ENCODE measurements around the gene ELOVL6. TPM values are rescaled to one million over a fixed set of nuclear protein-coding genes. Genes with fewer than 3 reads are reported as not detected.
"Not testable (repeated sequence)": the region's sequence is repeated elsewhere in the genome, so short reads cannot be mapped to it uniquely, and the experiment has no call there.

Gene ELOVL6, protein sequence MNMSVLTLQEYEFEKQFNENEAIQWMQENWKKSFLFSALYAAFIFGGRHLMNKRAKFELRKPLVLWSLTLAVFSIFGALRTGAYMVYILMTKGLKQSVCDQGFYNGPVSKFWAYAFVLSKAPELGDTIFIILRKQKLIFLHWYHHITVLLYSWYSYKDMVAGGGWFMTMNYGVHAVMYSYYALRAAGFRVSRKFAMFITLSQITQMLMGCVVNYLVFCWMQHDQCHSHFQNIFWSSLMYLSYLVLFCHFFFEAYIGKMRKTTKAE
- 25.8 and 28.8 TPM in 2 replicates for total RNA-seq

DNA sequence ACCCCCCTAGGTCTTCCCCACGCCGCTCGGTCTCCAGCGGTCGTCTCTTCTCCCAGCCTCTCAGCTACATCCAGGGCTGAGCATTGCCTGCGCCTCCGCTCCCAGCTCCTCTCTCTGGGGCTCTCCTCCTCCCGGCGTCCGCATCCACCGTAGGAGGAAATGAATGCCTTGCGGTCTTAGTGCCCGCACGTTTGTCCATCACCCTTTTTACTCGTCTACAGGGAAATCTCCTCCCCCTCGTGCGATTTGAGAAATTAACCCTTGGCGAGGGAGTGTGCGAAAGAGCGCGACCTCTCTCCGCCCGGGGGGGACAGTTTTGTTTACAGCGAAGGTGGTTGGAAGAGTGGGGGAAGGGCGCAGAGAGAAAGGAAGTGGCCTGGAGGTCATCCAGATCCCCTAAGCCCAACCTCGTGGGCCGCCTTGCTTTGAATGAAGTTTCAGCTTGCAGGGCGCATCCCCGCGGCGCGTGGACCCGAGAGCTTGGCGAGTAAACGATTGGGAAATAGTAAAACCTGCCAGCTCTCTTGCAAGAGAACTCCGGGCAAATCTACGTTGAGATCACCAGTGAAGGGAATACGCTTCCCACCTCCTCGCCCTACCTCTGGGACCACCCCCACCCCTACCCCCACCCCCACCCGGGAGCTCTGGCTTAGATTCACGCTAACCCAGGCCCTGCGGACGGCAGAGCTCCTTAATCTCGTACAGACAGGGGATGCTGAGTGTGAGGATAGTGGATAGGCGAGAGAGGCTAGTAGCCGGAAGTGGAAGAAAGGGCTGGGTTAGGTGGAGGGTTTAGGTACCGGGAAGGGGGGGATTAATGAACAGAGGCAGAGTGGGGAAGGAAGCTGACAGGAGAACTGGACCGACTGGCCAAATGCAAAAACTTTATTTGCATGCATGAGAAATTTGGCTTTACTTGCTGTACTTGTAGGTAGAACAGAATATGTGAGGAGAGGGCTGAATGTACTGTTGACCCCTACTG, at the start of gene ELOVL6:
Gene ELOVL6, minus strand, starts transcription at position 181 of the 982 bp plus-strand sequence. CDS start 280 bp downstream, outside the sequence.
- intact Hi-C loops (cut with micrococcal nuclease): loop anchor here (1.0 to 5.0 kb wide), 4 partner anchors 13 to 319 kb away; no protein-coding TSS in a partner anchor

DNA sequence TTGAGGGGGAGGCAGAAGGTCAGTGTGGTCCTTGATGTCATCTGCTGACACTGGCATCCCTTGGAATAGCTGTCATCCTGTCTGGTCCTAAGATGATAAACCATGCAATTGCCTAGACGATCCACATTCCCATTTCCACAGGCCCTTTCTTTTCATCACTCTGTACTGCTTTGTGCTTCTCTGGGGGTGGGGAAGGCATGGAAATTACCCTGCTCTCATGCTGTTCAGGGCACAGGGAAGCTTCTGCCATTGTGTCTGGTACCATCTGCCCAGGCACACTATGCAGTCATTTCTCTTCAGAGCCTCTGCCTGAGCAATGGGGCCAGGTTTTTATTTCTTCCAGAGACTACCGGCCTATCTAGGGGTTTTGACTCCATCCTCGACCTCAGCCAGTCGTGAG, 49.7 kb upstream of the ELOVL6 start:
- intact Hi-C loops (cut with micrococcal nuclease): no loop called here

DNA sequence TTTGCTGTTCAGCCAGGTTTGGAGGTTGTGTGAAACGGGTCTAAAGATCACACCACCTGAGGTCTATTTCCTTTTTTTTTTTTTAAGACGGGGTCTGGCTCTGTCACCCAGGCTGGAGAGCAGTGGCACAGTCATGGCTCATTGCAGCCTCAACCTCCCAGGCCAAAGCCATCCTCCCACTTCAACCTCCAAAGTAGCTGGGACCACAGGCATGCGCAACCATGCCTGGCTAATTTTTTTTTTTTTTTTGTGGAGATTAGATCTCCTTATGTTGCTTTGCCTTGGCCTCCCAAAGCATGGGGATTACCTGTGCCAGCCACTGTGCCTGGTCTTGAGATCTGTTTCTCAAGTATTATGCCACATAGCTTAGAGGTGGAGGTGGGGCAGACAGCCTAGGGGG, 49.2 kb upstream of the ELOVL6 start:
- intact Hi-C loops (cut with micrococcal nuclease): no loop called here

DNA sequence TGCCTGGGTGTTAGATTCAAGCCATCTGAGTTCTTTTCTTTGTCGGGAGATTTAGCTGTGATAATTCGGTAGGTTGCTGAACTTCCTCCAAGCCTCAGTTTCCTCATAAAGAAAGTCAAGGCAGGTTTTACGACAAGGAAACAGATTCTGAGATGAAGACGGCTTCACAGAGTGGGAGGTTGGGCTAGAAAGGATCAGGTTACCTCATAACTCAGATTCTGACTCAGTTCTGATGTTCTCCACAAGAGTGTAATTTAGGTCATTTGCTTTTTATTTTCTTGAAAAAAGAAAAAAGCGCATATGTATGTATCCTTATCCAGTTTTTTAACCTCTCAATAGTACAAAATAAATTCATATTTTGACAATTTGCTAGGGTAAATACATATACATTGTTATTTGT, 47.2 kb upstream of the ELOVL6 start:
- intact Hi-C loops (cut with micrococcal nuclease): no loop called here

DNA sequence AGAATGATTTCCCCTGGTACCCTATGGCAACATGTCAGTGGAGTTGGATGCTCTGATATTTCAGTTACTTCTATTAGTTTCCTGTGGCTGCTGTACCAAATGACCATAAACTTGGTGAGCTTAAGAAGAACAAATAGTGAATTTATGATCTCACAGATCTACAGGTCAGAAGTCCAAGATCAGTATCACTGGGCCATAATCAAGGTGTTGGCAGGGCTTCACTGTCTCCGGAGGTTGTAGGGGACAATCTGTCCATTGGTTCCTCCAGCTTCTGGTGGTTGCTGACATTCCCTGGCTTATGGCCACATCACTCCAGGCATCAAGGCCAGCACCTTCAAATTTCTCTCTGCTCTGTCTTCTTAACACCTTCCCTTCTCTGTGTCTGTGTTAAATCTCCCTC, 37.9 kb upstream of the ELOVL6 start:
- intact Hi-C loops (cut with micrococcal nuclease): no loop called here

DNA sequence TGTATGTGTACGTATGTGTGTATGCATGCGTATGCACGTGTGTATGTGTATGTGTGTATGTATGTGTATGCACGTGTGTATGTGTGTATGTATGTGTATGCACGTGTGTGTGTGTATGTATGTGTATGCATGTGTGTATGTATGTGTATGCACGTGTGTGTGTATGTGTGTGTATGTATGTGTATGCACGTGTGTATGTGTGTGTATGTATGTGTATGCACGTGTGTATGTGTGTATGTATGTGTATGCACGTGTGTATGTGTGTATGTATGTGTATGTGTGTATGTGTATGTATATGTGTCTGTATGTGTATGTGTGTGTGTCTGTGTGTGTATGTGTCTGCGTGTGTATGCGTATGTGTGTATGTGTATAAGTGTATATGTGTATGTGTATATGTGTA, 35.2 kb upstream of the ELOVL6 start:
- intact Hi-C loops (cut with micrococcal nuclease): not testable (repeated sequence)

DNA sequence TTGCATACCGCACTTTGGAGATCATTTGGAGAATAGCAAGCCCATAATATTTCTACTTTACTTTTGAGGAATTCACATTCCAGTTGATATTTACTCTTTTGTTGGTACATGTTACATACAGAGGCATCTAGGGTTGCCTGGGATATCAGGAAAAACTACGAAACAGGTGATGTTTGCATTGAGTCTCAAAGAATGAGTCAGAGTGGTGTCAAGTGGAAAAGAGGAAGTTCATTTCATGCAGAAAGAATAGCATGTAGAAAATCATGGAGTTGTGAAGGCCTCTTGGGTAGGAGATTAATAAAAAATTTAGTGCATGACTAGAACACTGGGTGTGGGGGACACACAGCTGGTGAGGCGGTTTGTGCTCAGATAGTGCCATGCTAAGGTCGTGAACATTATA, 33.5 kb upstream of the ELOVL6 start:
- intact Hi-C loops (cut with micrococcal nuclease): no loop called here

DNA sequence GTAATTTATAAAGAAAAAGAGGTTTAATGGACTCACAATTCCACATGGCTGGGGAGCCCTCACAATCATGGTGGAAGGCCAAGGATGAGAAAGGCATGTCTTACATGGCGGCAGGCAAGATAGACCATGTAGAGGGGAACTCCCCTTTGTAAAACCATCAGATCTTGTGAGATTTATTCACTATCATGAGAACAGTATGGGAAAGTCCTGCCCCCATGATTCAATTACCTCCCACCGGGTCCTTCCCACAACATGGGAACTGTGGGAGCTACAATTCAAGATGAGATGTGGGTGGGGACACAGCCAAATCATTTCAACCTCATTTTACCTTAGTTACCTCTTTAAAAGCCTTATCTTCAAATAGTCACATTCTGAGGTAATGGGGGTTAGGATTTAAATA, 30.9 kb upstream of the ELOVL6 start:
- intact Hi-C loops (cut with micrococcal nuclease): no loop called here

DNA sequence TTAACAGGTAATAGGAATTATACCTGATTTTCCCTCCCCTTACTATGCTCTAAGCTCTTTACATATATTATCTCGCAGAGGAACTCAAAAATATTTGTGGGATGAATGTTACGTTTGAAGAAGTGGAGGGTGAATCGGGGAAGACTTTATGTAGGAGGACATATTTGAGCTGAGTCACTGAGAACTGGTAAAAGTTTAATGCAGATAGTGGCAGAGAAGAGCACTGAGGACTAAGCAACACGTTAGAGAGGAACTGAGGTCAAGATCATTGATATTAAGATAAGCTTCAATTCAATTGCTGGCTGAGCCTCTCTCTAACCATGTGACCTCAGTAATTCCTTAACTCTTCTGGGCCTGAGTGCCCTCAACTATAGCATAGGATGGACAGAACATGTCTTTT, 26.4 kb upstream of the ELOVL6 start:
- intact Hi-C loops (cut with micrococcal nuclease): no loop called here

DNA sequence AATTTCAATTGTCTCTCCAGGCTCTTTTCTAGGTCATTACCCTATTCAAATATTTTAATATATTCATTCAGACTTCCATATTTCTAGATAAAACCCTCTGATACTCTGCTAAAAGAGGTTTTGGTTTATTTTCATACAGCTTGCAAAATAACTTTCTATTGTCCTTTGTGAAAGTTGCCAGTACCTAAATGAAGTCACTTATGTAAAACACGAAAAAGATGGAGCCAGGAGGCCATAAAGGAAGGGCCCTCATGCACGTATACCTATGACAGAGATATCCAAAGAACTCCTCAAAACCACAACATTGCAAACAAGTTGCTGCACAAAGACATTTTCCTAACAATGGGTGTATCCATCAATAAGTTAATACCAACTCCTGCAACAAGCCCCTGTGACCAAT, 25.7 kb upstream of the ELOVL6 start:
- intact Hi-C loops (cut with micrococcal nuclease): no loop called here

DNA sequence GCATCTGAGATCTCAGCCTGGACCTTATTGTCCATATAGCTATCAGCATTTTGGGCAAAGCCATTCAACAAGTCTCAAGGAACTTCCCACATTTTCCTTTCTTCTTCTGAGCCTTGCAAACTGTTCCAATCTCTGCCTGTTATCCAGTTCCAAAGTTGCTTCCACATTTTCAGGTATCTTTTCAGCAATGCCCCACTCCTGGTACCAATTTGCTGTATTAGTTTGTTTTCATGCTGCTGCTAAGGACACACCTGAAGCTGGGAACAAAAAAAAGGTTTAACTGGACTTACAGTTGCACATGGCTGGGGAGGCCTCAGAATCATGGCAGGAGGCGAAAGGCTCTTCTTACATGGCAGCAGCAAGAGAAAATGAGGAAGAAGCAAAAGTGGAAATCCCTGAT, 20.5 kb upstream of the ELOVL6 start:
- intact Hi-C loops (cut with micrococcal nuclease): not testable (repeated sequence)

DNA sequence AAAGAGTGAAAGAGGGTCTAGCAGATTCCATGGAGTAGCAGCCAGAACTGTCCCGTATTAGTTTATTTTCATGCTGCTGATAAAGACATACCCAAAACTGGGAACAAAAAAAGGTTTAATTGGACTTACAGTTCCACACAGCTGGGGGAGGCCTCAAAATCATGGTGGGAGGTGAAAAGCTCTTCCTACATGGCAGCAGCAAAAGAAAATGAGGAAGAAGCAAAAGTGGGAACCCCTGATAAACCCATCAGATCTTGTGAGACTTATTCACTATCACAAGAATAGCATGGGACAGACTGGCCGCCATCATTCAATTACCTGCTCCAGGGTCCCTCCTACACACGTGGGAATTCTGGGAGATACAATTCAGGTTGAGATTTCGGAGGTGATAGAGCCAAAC, 18.8 kb upstream of the ELOVL6 start:
- intact Hi-C loops (cut with micrococcal nuclease): not testable (repeated sequence)

DNA sequence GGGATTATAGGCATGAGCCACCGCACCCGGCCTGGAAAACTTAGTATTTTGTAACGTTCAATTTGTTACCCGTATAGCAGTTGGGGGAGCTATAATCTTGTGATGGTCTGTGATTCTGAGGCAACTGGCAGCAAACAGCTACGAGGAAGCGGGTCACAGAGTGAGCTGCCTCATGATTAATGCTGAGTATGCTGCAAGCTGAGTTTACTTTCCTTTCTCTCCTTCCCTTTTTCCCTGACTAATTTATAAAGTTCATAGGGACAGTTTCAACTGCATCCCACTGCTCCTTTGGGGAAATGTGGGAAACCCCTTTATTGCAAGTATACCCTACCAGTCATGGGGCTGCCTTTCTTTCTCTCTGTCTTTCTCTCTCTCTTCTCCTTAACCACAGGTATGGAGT, 17.7 kb upstream of the ELOVL6 start:
- intact Hi-C loops (cut with micrococcal nuclease): no loop called here

DNA sequence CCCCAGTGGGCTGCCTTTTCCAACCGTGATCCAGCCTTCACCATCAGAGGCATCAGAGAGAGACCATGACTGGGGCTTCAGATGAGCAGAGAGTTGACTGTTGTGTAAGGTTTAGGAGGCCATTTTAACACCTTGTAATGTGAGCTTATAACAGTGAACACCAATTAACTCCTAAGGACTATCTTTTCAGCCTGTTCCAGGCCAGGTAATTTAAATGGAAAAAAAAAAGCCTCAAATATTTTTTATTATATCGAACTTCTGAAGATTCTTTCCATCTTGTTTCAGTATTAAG, 13.3 kb upstream of the ELOVL6 start:
- intact Hi-C loops (cut with micrococcal nuclease): loop anchor here (1.0 to 2.0 kb wide), 3 partner anchors 13 to 207 kb away; partner anchors contain the start of gene ELOVL6

DNA sequence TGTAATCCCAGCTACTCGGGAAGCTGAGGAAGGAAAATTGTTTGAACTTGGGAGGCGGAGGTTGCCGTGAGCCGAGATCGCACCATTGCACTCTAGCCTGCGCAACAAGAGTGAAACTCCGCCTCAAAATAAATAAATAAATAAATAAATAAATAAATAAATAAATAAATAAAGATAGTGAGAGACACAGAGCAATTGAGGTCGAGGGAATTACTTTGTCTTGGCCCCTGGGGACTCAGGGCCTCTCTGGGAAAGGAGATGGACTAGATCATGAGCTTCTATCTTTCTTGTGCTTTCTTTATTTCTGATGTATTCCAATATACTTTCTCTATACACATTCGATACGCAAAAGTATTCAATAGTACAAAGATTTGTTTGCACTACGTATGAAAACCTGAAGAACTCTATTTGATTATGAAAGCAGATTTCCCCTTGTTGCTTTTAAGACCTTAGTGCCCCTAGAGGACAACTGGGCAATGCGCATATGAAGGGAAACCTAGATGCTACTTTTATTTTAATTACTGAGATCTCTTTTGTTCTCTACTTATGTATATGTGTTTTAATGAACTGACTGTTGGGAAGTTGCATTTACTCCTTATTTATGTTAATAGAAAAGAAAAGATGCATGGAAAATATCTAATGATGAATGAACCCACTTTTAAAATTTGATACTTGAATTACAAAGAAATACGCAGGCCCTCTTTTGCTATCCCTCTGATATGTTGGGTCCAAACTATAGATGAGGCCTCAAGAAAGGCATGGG, 12.8 kb upstream of the ELOVL6 start:
- intact Hi-C loops (cut with micrococcal nuclease): loop anchor here (1.0 to 2.0 kb wide), 3 partner anchors 13 to 206 kb away; partner anchors contain the start of gene ELOVL6

DNA sequence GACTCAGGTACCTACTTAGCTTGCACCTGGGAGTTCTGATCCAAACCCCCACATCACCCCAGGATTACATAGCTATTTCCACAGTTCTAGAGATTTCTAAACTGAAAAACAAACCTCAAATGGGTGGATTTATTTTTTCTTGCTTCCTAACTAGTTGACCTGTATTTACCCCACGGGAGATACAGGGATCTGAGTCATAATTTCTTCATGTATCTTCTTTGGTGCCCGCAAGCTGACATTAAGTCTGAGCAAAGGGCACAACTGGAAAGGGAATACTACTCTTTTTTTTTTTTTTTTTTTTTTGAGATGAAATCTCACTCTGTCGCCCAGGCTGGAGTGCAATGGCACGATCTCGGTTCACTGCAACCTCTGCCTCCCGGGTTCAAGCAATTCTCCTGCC, 10.0 kb upstream of the ELOVL6 start:
- intact Hi-C loops (cut with micrococcal nuclease): no loop called here

DNA sequence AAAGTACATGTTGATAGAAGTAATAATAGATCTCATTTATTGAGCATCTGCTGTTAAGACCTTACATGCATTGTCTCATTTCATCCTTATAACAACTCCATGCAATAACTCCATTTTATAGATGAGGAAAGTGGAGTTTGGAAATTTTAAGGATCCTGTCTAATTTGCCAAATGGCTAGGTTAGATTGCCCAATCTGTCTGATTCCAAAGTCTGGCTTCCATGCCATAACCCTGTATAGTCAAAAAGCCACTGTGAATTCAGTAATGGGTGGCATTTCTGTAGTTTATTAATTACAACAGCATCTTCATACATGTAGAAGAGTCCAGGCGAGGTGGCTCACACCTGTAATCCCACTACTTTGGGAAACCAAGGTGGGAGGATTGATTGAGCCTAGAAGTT, 8.8 kb upstream of the ELOVL6 start:
- intact Hi-C loops (cut with micrococcal nuclease): no loop called here

DNA sequence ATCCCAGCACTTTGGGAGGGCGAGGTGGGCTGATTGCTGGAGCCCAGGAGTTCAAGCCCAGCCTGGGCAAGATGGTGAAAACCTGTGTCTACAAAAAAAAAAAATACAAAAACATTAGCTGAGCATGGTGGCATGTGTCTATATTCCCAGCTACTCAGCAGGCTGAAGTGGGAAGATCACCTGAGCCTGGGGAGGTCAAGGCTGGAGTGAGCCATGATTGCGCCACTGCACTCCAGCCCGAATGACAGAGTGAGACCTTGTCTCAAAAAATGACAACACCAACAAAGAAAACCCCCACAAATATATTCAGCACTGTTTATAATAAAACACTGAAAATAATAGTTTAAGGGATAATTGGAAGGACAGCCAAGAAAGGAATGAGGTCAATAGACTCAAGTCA, 3.6 kb upstream of the ELOVL6 start:
- intact Hi-C loops (cut with micrococcal nuclease): no loop called here

DNA sequence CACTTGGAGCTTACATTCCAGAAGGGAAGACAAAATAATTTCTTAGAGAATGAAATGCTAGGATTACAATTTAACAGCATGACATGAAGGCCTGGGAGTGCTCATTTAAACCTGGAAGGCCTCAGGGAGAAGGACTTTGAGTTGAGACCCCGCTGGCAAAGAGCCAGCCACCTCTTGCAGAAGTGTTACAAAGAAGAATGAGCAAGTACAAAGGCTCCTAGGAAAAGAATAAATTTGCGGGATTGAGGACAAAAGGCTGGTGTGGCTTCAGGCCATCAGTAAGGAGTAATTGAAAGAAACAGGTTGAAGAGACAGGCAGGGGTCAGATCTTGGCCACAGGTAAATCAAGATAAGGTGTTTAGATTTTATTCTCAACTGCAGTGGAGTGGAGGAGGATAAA, 3.1 kb upstream of the ELOVL6 start:
- intact Hi-C loops (cut with micrococcal nuclease): no loop called here

DNA sequence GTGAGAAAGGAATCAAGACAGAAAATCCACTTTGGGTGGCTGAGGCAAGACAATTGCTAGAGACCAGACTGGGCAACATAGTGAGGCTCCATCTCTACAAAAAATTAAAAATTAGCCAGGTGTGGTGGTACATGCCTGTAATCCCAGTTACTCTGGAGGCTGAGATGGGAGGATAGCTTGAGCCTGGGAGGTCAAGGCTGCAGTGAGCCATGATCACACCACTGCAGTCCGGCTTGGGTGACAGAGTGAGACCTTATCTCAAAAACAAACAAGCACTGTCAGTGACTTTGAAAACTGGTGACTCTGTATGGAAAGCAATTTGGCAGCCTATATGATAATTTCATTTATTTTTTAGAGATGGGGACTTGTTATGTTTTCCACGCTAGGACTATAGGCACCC, 2.3 kb upstream of the ELOVL6 start:
- intact Hi-C loops (cut with micrococcal nuclease): no loop called here

DNA sequence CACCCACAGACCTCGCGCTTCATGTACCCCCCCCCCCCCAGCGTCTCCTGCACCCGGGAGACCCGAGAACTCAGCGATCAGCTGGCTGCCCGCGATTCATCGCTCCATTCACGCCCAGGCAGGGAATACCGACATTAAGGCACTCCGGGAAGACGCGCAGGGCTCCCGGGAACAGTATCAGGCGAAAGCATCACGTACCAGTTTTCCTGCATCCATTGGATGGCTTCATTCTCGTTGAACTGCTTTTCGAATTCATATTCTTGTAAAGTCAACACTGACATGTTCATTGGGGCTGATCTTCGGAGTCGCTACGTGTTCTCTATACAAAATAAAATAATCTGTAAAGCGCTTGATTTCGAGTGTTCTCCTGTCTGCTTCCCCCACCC, 373 bp downstream of the ELOVL6 start:
- intact Hi-C loops (cut with micrococcal nuclease): loop anchor here (1.0 to 5.0 kb wide), 4 partner anchors 13 to 319 kb away; no protein-coding TSS in a partner anchor
